ENCODE data around the gene SUFU.
A peak's percentile ranks its signal among the peaks of the same experiment; 100 is the strongest.

Gene SUFU

GRCh38 chr10:102627736-102628293, 124.0 kb downstream of the SUFU start:
- peak in 3 of 10 donors; percentile 74 to 84 (median 83) for DNase-seq
- intact Hi-C loops (cut with DNase I): no loop called here

- peak; percentile 67 to 96 (median 81) for DNase-seq
- intact Hi-C loops (cut with DNase I): no loop called here
Observed at GRCh38 chr10:102628451-102628911, 124.7 kb downstream of the SUFU start.

- intact Hi-C loops (cut with DNase I): no loop called here
- peak in 3 of 10 donors; percentile 48 to 82 (median 50) for DNase-seq
Observed at GRCh38 chr10:102629661-102630614, 126.2 kb downstream of the SUFU start.

- intact Hi-C loops (cut with DNase I): no loop called here
- DNase-seq: peak in 4 of 10 donors; percentile 49 to 90 (median 72)
Observed at GRCh38 chr10:102630663-102631062, 126.9 kb downstream of the SUFU start.

- intact Hi-C loops (cut with DNase I): no loop called here
- DNase-seq: peak in 3 of 10 donors; percentile 3 to 62 (median 54)
Observed at GRCh38 chr10:102631525-102632393, 128.0 kb downstream of the SUFU start.

GRCh38 chr10:102632394-102633111, 128.8 kb downstream of the SUFU start:
- intact Hi-C loops (cut with DNase I): no loop called here
- DNase-seq: peak in 4 of 10 donors; percentile 5 to 72 (median 49)

DNA sequence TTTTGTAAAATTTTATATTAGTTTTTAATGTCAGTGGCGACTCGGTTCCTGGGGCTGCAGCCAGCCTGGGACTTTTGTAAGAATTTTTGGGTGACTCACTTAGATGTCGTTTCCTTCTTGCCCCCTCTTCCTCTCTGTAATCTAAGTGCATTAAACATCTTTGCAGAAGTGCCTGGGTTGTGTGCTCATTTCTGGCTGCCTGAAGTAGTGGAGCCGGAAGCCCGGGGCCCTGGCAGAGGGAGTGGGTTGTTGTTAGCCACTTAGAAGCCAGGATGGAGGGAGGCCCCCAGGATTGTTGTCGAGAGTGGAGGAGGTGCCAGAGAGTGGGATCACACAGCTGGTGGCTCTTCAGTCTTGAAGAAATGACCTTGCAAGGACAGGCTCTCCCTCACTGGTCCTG, 129.5 kb downstream of the SUFU start:
- peak in 4 of 10 donors; percentile 5 to 61 (median 41) for DNase-seq
- intact Hi-C loops (cut with DNase I): no loop called here

GRCh38 chr10:102633848-102634247, 130.1 kb downstream of the SUFU start:
- peak in 3 of 10 donors; percentile 20 to 71 (median 51) for DNase-seq
- intact Hi-C loops (cut with DNase I): no loop called here

DNA sequence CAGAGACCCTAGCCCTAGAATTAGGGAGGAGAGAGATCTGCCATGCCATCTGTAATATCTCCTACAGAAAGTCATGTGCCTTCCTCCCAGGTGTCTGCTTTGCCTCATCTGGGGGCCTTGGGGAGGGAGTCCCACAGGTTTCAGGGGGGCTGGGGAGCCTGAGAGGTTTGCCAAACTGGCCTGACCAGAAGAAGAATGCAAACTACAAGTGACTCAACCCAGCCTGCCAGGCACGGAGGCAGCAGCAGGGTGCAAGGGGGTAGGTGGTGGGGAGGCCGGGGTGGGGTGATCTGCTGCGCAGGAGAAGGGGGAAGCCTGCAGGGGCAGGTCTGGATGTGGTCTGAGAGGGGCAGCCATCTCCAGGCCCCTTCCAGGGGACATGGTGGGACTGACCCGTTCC, 130.9 kb downstream of the SUFU start:
- peak in 3 of 10 donors; percentile 5 to 54 (median 36) for DNase-seq
- intact Hi-C loops (cut with DNase I): no loop called here

GRCh38 chr10:102635377-102635776, 131.6 kb downstream of the SUFU start:
- intact Hi-C loops (cut with DNase I): no loop called here

DNA sequence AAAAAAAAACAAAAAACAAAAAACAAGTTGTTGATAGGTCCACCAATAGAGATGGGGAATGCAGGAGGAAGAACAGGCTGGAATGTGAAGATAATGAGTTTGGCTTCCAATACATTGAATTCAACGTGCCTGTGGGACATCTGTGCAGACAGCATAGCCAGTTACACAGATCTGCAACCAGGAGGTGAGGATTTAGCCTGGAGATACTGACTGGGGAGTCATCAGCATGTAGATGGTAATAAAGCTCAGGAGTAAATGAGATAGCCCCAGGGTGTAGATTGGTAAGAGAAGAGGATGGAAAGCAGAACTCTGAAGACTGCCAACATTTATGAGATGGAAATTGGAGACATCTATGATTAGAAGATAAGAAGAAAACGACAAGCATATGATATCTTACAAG, 135.8 kb downstream of the SUFU start:
- intact Hi-C loops (cut with DNase I): no loop called here

More at GRCh38 chr10:102635377-102635776, 131.6 kb downstream of the SUFU start:
- DNase-seq: peak in 2 of 10 donors; percentile 1 to 7

DNA sequence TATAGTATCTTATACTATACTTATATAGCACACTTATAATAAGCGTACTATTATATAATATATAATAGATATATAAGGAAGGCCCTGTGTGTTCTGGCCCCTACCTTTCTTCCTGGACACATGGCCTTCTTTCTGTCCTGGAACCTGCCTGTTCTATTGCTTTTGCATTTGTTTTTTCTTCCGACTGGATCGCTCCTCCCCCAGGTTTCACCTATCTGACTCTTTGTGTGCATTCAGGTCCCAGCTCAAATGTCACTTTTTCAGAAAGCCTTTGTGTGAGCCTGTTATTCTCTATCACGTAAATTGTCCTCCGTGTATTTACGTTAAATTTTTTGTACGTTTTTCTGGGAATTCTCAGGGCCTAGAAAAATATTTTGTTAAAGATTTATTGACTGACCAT, 137.6 kb downstream of the SUFU start:
- intact Hi-C loops (cut with DNase I): loop anchor here (5.0 kb wide), 1 partner anchor 139 kb away; the partner anchor contains the start of genes ACTR1A and SUFU
- DNase-seq: peak in 2 of 10 donors; percentile 1

More for the DNA sequence above, 135.8 kb downstream of the SUFU start:
- no peak for DNase-seq

GRCh38 chr10:102641880-102642735, 138.3 kb downstream of the SUFU start:
- intact Hi-C loops (cut with DNase I): loop anchor here (5.0 kb wide), 1 partner anchor 140 kb away; the partner anchor contains the start of genes ACTR1A and SUFU
- DNase-seq: peak; percentile 96 to 100 (median 98)

- intact Hi-C loops (cut with DNase I): loop anchor here (5.0 kb wide), 1 partner anchor 141 kb away; the partner anchor contains the start of genes ACTR1A and SUFU
- peak in 8 of 10 donors; percentile 36 to 91 (median 58) for DNase-seq
Observed at GRCh38 chr10:102642736-102643335, 139.1 kb downstream of the SUFU start.

- peak; percentile 47 to 93 (median 59) for DNase-seq
- intact Hi-C loops (cut with DNase I): loop anchor here (2.0 to 5.0 kb wide), 2 partner anchors 71 to 141 kb away; partner anchors contain the start of genes ACTR1A, ARL3, SFXN2 and SUFU
Observed at GRCh38 chr10:102643336-102644065, 139.7 kb downstream of the SUFU start.

DNA sequence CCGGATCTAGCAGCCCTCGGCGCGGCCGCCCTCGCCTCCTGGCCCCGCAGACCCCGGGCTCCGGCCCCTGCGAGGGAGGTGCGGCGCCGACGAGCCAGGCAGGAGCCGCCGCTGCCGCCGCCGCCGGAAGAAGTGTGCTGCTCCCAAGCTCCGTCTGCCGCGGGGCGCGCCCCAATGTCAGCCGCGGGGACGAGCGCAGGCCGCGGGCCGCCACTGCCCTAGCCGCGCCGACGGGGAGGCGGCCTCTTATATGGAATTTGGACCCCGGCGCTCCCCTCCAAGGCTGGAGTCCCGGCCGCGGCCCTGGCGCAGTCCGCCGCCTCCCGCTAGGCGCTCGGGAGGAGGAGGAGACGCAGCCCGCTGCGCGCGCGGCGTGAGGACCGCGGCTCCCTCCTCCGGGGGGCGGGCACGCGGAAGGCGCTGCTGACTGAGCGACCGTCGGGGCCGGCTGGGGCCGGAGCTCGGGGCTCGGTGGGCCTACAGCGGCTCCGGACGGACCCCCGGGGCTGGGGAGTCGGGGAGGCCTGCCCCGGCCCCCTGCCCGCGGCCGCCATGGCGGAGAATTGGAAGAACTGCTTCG, 140.4 kb downstream of the SUFU start, which contains the start of gene TRIM8:
TRIM8 (plus strand) TSS at position 414 of the 580 bp plus-strand sequence; CDS start at position 553, 139 bp downstream.
- peak in 7 of 10 donors; percentile 41 to 93 (median 57) for DNase-seq
- intact Hi-C loops (cut with DNase I): loop anchor here (2.0 to 5.0 kb wide), 2 partner anchors 71 to 142 kb away; partner anchors contain the start of genes ACTR1A, ARL3, SFXN2 and SUFU

Data from posterior cingulate gyrus (tissue), 11 donors.